Measurements from ENCODE around the gene PFDN1.

GRCh38 chr5:140292212-140293036 is 10.5 kb downstream of the PFDN1 start:
- no peak for TF ChIP-seq CTCF (IDR thresholded peaks at IDR 0.05)
- no peak for TF ChIP-seq POLR2A (IDR thresholded peaks at IDR 0.05)
